ENCODE data around the gene CADPS2.

GRCh38 chr7:122743211-122743610 lies 143.0 kb downstream of the CADPS2 start:
- TF ChIP-seq CTCF (IDR thresholded peaks at IDR 0.05) (no peak), ZFX (IDR thresholded peaks at IDR 0.05; ENCODE audit: borderline replicate concordance) (no peak)
